ENCODE data around the gene FRMD1.

- TF ChIP-seq, protein P1, sequence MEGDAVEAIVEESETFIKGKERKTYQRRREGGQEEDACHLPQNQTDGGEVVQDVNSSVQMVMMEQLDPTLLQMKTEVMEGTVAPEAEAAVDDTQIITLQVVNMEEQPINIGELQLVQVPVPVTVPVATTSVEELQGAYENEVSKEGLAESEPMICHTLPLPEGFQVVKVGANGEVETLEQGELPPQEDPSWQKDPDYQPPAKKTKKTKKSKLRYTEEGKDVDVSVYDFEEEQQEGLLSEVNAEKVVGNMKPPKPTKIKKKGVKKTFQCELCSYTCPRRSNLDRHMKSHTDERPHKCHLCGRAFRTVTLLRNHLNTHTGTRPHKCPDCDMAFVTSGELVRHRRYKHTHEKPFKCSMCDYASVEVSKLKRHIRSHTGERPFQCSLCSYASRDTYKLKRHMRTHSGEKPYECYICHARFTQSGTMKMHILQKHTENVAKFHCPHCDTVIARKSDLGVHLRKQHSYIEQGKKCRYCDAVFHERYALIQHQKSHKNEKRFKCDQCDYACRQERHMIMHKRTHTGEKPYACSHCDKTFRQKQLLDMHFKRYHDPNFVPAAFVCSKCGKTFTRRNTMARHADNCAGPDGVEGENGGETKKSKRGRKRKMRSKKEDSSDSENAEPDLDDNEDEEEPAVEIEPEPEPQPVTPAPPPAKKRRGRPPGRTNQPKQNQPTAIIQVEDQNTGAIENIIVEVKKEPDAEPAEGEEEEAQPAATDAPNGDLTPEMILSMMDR (IDR thresholded peaks at IDR 0.05), result no peak
- no peak for TF ChIP-seq POLR2AphosphoS5 (IDR thresholded peaks at IDR 0.05)
Measured at GRCh38 chr6:168030218-168030746, 48.7 kb downstream of the FRMD1 start.

All from transverse colon (tissue), 4 donors.